GM19351 (cell line): ENCODE measurements around the gene CNST.
"Not testable (repeated sequence)": the region's sequence is repeated elsewhere in the genome, so short reads cannot be mapped to it uniquely, and the experiment has no call there.

Experiments used
- ATAC-seq: cut with Tn5 transposase; IDR thresholded peaks from one replicate; pipeline ENCODE4 v1.9.1; 2021; ENCODE audit warnings: mild to moderate bottlenecking, moderate library complexity; ENCODE audit not compliant: unreplicated experiment

The CNST gene

GRCh38 chr1:246659594-246660140 lies 93.4 kb downstream of the CNST start:
- peak; percentile 75 for ATAC-seq

- no peak for ATAC-seq
Observed at GRCh38 chr1:246661451-246661850, 95.2 kb downstream of the CNST start.

- ATAC-seq = no peak
Observed at GRCh38 chr1:246667773-246668172, 101.5 kb downstream of the CNST start.

- ATAC-seq = no peak
Observed at GRCh38 chr1:246669659-246670058, 103.4 kb downstream of the CNST start.

GRCh38 chr1:246674049-246674448 lies 107.8 kb downstream of the CNST start:
- peak; percentile 39 for ATAC-seq

GRCh38 chr1:246677842-246678241 lies 111.6 kb downstream of the CNST start:
- no peak for ATAC-seq

GRCh38 chr1:246678816-246679793 lies 112.8 kb downstream of the CNST start:
- no peak for ATAC-seq

- ATAC-seq = no peak
Observed at GRCh38 chr1:246679794-246680177, 113.5 kb downstream of the CNST start.

GRCh38 chr1:246680190-246680589 lies 113.9 kb downstream of the CNST start:
- no peak for ATAC-seq

- no peak for ATAC-seq
Observed at GRCh38 chr1:246680696-246681130, 114.5 kb downstream of the CNST start.

- no peak for ATAC-seq
Observed at GRCh38 chr1:246681900-246682895, 115.9 kb downstream of the CNST start.

- no peak for ATAC-seq
Observed at GRCh38 chr1:246683521-246683920, 117.3 kb downstream of the CNST start.

GRCh38 chr1:246687002-246687401 lies 120.7 kb downstream of the CNST start:
- no peak for ATAC-seq

- ATAC-seq = peak; percentile 99
Observed at GRCh38 chr1:246689409-246690008, 123.3 kb downstream of the CNST start.

GRCh38 chr1:246690100-246690499 lies 123.8 kb downstream of the CNST start:
- ATAC-seq = no peak

GRCh38 chr1:246691622-246692495 lies 125.6 kb downstream of the CNST start:
- ATAC-seq = no peak

GRCh38 chr1:246694213-246694895 lies 128.1 kb downstream of the CNST start:
- not testable (repeated sequence) for ATAC-seq

- ATAC-seq = no peak
Observed at GRCh38 chr1:246695136-246695535, 128.9 kb downstream of the CNST start.

- ATAC-seq = no peak
Observed at GRCh38 chr1:246695666-246696065, 129.4 kb downstream of the CNST start.
